Measurements from ENCODE around the gene EFCAB6. TPM values are rescaled to one million over a fixed set of nuclear protein-coding genes. Genes with fewer than 3 reads are reported as not detected.

Gene EFCAB6, protein sequence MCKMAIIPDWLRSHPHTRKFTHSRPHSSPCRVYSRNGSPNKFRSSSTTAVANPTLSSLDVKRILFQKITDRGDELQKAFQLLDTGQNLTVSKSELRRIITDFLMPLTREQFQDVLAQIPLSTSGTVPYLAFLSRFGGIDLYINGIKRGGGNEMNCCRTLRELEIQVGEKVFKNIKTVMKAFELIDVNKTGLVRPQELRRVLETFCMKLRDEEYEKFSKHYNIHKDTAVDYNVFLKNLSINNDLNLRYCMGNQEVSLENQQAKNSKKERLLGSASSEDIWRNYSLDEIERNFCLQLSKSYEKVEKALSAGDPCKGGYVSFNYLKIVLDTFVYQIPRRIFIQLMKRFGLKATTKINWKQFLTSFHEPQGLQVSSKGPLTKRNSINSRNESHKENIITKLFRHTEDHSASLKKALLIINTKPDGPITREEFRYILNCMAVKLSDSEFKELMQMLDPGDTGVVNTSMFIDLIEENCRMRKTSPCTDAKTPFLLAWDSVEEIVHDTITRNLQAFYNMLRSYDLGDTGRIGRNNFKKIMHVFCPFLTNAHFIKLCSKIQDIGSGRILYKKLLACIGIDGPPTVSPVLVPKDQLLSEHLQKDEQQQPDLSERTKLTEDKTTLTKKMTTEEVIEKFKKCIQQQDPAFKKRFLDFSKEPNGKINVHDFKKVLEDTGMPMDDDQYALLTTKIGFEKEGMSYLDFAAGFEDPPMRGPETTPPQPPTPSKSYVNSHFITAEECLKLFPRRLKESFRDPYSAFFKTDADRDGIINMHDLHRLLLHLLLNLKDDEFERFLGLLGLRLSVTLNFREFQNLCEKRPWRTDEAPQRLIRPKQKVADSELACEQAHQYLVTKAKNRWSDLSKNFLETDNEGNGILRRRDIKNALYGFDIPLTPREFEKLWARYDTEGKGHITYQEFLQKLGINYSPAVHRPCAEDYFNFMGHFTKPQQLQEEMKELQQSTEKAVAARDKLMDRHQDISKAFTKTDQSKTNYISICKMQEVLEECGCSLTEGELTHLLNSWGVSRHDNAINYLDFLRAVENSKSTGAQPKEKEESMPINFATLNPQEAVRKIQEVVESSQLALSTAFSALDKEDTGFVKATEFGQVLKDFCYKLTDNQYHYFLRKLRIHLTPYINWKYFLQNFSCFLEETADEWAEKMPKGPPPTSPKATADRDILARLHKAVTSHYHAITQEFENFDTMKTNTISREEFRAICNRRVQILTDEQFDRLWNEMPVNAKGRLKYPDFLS (N-terminal part only)
- 1 to 10 TPM in 1 of 2 donors, under 1 TPM in 1; 0.14 to 2.1 TPM for total RNA-seq
- polyA plus RNA-seq: under 1 TPM; 0.42 to 0.64 TPM

DNA sequence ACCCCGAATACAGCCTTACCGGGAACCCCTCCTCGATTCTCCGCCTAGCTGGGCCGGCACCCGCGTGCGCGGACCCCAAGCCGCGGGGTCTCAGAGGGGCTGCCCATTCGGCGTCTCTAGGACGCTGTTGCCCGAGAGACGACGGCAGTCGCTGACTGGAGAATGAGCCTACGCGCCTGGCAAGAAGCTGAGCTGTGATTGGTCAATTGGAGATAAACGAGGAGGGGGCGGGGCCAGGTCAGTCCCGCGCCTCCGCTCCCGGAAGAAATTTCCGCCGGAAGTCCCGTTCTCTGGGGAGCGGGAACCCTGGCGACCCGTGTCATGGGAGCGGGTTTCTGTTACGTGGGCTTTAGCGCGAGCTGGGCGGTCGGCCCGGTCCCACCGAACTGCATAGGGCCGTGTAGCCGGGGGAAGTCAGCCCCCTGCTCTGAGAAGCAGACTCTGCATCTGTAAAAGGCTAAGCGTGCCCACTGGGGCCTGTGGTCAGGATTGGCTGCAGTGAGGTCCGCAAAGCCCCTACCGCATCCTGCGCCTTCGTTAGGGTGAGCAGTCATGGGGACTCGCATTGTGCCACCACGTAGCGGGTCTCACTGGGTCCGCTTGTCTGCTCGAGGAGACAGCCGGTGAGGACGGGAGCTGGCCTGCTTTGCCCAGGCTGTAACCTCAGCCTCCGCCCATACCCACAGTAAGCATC is at the start of gene EFCAB6:
TSS of gene EFCAB6 (minus strand) at position 157 of the 694 bp plus-strand sequence. CDS start 29,987 bp downstream, outside the sequence.
- Histone ChIP-seq H3K36me3 (ENCODE audit: control insufficient read depth in 4 of 4, insufficient read depth in 3 of 4, low read depth in 1 of 4, low read length in 3 of 4) (no peaks in the 10 kb centered on the region), H3K4me1 (ENCODE audit: control insufficient read depth in 4 of 4, insufficient read depth in 4 of 4, low read length in 3 of 4) (peaks cover 3 to 16% (median 13%) of the 10 kb centered on the region in 4 donors), H3K4me3 (ENCODE audit: low read depth in 1 of 3, low read length in 3 of 3) (peak within 1 kb of the TSS; percentile 81 to 98 (median 87)), H3K9me3 (ENCODE audit: control insufficient read depth in 4 of 4, low read length in 3 of 4) (no peaks in the 10 kb centered on the region), H3K9ac (ENCODE audit: low read depth in 1 of 2, low read length in 2 of 2) (peak within 1 kb of the TSS; percentile 49 to 61), H3K27ac (ENCODE audit: low read depth in 1 of 2, low read length in 2 of 2) (peak within 1 kb of the TSS; percentile 64 to 84), H3K27me3 (ENCODE audit: control insufficient read depth in 4 of 4, insufficient read depth in 4 of 4, low read length in 3 of 4) (no peaks in the 10 kb centered on the region)
- WGBS: under 1% methylated on average over 55 of the region's 55 CpGs
- DNase-seq (ENCODE audit: low spot score): peak; percentile 94
- TF ChIP-seq JUND (IDR thresholded peaks at IDR 0.05) (no peak), TAF1 (conservative IDR thresholded peaks at IDR 0.05) (no peak), GABPA (IDR thresholded peaks at IDR 0.05 in 1 of 2, conservative IDR thresholded peaks at IDR 0.05 in 1 of 2) (peak; percentile 91 to 97), NR2F2 (IDR thresholded peaks at IDR 0.05) (no peak), FOXA1 (IDR thresholded peaks at IDR 0.05) (no peak), EGR1 (IDR thresholded peaks at IDR 0.05; ENCODE audit: low read depth in 2 of 2) (no peak), HNF4A (conservative IDR thresholded peaks at IDR 0.05) (no peak), SP1 (IDR thresholded peaks at IDR 0.05) (peak; percentile 96), FOXA2 (IDR thresholded peaks at IDR 0.05) (no peak), HNF4G (IDR thresholded peaks at IDR 0.05) (no peak), RAD21 (IDR thresholded peaks at IDR 0.05) (peak in 1 of 2 donors; percentile 26), YY1 (IDR thresholded peaks at IDR 0.05) (no peak), RXRA (IDR thresholded peaks at IDR 0.05) (peak; percentile 20 to 28)
- TF ChIP-seq, protein P1, sequence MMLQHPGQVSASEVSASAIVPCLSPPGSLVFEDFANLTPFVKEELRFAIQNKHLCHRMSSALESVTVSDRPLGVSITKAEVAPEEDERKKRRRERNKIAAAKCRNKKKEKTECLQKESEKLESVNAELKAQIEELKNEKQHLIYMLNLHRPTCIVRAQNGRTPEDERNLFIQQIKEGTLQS (IDR thresholded peaks at IDR 0.05): no peak
- TF ChIP-seq, protein P2, sequence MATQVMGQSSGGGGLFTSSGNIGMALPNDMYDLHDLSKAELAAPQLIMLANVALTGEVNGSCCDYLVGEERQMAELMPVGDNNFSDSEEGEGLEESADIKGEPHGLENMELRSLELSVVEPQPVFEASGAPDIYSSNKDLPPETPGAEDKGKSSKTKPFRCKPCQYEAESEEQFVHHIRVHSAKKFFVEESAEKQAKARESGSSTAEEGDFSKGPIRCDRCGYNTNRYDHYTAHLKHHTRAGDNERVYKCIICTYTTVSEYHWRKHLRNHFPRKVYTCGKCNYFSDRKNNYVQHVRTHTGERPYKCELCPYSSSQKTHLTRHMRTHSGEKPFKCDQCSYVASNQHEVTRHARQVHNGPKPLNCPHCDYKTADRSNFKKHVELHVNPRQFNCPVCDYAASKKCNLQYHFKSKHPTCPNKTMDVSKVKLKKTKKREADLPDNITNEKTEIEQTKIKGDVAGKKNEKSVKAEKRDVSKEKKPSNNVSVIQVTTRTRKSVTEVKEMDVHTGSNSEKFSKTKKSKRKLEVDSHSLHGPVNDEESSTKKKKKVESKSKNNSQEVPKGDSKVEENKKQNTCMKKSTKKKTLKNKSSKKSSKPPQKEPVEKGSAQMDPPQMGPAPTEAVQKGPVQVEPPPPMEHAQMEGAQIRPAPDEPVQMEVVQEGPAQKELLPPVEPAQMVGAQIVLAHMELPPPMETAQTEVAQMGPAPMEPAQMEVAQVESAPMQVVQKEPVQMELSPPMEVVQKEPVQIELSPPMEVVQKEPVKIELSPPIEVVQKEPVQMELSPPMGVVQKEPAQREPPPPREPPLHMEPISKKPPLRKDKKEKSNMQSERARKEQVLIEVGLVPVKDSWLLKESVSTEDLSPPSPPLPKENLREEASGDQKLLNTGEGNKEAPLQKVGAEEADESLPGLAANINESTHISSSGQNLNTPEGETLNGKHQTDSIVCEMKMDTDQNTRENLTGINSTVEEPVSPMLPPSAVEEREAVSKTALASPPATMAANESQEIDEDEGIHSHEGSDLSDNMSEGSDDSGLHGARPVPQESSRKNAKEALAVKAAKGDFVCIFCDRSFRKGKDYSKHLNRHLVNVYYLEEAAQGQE (IDR thresholded peaks at IDR 0.05): no peak
- TF ChIP-seq, protein P3, sequence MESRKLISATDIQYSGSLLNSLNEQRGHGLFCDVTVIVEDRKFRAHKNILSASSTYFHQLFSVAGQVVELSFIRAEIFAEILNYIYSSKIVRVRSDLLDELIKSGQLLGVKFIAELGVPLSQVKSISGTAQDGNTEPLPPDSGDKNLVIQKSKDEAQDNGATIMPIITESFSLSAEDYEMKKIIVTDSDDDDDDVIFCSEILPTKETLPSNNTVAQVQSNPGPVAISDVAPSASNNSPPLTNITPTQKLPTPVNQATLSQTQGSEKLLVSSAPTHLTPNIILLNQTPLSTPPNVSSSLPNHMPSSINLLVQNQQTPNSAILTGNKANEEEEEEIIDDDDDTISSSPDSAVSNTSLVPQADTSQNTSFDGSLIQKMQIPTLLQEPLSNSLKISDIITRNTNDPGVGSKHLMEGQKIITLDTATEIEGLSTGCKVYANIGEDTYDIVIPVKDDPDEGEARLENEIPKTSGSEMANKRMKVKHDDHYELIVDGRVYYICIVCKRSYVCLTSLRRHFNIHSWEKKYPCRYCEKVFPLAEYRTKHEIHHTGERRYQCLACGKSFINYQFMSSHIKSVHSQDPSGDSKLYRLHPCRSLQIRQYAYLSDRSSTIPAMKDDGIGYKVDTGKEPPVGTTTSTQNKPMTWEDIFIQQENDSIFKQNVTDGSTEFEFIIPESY (IDR thresholded peaks at IDR 0.05): peak; percentile 67
- TF ChIP-seq, protein P4, sequence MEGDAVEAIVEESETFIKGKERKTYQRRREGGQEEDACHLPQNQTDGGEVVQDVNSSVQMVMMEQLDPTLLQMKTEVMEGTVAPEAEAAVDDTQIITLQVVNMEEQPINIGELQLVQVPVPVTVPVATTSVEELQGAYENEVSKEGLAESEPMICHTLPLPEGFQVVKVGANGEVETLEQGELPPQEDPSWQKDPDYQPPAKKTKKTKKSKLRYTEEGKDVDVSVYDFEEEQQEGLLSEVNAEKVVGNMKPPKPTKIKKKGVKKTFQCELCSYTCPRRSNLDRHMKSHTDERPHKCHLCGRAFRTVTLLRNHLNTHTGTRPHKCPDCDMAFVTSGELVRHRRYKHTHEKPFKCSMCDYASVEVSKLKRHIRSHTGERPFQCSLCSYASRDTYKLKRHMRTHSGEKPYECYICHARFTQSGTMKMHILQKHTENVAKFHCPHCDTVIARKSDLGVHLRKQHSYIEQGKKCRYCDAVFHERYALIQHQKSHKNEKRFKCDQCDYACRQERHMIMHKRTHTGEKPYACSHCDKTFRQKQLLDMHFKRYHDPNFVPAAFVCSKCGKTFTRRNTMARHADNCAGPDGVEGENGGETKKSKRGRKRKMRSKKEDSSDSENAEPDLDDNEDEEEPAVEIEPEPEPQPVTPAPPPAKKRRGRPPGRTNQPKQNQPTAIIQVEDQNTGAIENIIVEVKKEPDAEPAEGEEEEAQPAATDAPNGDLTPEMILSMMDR (IDR thresholded peaks at IDR 0.05; ENCODE audit: low read depth, low read length, missing input control): no peak
- TF ChIP-seq, protein P5, sequence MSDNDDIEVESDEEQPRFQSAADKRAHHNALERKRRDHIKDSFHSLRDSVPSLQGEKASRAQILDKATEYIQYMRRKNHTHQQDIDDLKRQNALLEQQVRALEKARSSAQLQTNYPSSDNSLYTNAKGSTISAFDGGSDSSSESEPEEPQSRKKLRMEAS (IDR thresholded peaks at IDR 0.05): peak; percentile 80
